Mesothelial cell of epicardium (in vitro differentiated cells): ENCODE measurements around the gene RASL11B. TPM values are rescaled to one million over a fixed set of nuclear protein-coding genes. Genes with fewer than 3 reads are reported as not detected.

Experiments used
- DNase-seq, 2 experiments: peaks; one replicate each; pipeline ENCODE4 v3.0.0; 2021; ENCODE audit warnings: low spot score in 2 of 2; ENCODE audit not compliant: unreplicated experiment in 2 of 2
- H3K27ac Mint-ChIP-seq: 2 replicates; pipeline ENCODE4 v1.8.0; 2021; ENCODE audit warnings: mixed read lengths
- H3K27me3 Mint-ChIP-seq: 2 replicates; pipeline ENCODE4 v1.8.0; 2021; ENCODE audit warnings: low read depth, mixed read lengths
- H3K36me3 Mint-ChIP-seq: 2 replicates; pipeline ENCODE4 v1.8.0; 2021; ENCODE audit warnings: mixed read lengths
- H3K4me1 Mint-ChIP-seq: 2 replicates; pipeline ENCODE4 v1.8.0; 2021; ENCODE audit warnings: mixed read lengths
- H3K4me3 Mint-ChIP-seq: 2 replicates; pipeline ENCODE4 v1.8.0; 2021; ENCODE audit warnings: mild to moderate bottlenecking, moderate library complexity, mixed read lengths
- H3K9me3 Mint-ChIP-seq: 2 replicates; pipeline ENCODE4 v1.8.0; 2021; ENCODE audit warnings: mixed read lengths
- total RNA-seq: library from RNA; stranded (reverse); gene quantifications from 3 replicates; pipeline ENCODE4 v1.2.1, GENCODE V29; 2021
- TF ChIP-seq, protein P1 (sequence below): fragments of 200-600 bp; sonication (generic); IDR thresholded peaks from one replicate; pipeline ENCODE4 v1.5.0; 2021; ENCODE audit warnings: antibody characterized with exemption; ENCODE audit not compliant: unreplicated experiment

The RASL11B gene
- total RNA-seq, 1 donor from 2014 or later = 26.1 TPM

DNA sequence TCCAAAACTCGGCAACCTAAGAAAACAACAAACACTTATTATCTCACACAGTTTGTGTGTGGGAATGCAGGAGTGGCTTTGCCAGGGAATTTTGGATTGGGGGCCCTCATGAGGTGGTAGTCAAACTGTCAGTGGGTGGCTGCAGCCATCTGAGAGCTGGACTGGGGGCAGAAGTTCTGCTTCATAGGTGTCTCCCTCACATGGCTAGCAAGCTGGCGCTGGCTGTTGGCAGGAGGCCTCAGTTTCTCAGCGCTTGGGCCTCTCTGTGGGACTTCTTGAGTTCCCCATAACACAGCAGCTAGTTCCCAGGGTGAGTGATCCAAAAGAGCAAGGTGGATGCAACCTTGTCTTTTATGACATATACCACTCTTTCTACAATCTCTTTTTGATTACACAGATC, 26.0 kb upstream of the RASL11B start:
- DNase-seq = no peak
- H3K4me3 Mint-ChIP-seq = no peak overlapping the region
- H3K9me3 Mint-ChIP-seq = no peaks in the 10 kb centered on the region
- no peaks in the 10 kb centered on the region for H3K27me3 Mint-ChIP-seq
- no peaks in the 10 kb centered on the region for H3K36me3 Mint-ChIP-seq
- H3K27ac Mint-ChIP-seq = no peak overlapping the region
- peaks cover 41% of the 10 kb centered on the region for H3K4me1 Mint-ChIP-seq
- TF ChIP-seq, protein P1, sequence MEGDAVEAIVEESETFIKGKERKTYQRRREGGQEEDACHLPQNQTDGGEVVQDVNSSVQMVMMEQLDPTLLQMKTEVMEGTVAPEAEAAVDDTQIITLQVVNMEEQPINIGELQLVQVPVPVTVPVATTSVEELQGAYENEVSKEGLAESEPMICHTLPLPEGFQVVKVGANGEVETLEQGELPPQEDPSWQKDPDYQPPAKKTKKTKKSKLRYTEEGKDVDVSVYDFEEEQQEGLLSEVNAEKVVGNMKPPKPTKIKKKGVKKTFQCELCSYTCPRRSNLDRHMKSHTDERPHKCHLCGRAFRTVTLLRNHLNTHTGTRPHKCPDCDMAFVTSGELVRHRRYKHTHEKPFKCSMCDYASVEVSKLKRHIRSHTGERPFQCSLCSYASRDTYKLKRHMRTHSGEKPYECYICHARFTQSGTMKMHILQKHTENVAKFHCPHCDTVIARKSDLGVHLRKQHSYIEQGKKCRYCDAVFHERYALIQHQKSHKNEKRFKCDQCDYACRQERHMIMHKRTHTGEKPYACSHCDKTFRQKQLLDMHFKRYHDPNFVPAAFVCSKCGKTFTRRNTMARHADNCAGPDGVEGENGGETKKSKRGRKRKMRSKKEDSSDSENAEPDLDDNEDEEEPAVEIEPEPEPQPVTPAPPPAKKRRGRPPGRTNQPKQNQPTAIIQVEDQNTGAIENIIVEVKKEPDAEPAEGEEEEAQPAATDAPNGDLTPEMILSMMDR = no peak

DNA sequence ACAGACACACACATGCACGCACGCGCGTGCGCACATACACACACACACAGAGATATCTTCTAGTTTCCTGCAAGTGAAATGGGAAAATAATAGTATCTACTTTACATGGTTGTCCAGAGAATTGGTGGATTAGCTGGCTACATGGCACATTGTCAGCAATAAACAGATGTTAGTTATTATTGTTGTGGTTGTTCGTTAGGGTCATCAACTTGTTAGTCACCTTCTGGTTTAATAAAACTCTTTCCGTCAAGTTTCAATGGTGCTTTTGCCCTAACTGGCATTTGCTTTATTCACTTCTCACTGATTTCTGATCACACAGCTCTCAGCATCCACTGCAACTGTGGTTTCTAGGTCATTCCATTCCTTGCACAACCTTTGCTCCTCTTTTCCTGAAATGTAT, 25.4 kb upstream of the RASL11B start:
- TF ChIP-seq, protein P1 = no peak
- Mint-ChIP-seq H3K4me3 (no peak overlapping the region), H3K36me3 (no peaks in the 10 kb centered on the region), H3K4me1 (peaks cover 46% of the 10 kb centered on the region), H3K9me3 (no peaks in the 10 kb centered on the region), H3K27ac (no peak overlapping the region), H3K27me3 (no peaks in the 10 kb centered on the region)
- DNase-seq = no peak

DNA sequence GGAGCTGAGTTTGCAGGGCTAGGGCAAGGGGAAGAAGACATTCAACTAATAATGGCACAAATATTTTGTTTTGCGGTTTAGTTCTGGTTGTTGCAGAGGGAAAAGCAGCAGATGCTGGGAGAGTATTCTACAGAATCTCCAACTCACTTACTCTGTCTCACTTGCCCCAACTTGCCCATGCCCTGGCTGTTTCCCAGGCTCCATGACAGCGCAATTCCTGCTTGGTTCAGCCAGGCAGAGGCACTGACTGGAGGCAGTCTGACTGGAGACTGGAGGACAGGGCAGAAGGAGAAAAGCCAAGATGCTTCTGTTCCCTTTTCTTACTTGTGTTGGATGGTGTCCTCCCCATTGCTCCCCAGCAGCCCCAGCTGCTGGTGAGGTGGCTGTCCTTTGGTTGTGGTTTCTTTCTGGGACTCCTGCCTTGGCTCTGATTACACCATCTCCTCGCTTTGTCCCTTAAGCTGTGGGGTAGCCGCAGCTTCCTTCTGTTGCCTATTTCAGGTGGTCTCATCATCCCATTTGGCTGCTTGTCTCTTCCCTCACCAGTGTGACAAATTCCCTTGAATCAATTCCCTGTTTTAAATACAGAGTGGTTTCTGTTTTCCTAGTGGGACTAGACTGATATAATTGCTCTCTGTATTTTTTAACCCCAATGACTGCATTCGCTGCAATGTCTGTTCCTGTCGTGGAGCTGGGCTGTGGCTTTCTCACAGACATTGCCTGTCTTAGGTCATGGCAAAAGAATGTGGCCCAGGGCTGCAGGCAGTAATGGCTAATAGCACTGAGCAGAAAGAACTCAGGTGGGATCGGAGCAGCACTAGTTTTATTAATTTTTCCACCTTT, 24.2 kb upstream of the RASL11B start:
- H3K36me3 Mint-ChIP-seq = no peaks in the 10 kb centered on the region
- H3K4me1 Mint-ChIP-seq = peaks cover 59% of the 10 kb centered on the region
- peak overlapping the region; percentile 93 for H3K27ac Mint-ChIP-seq
- TF ChIP-seq, protein P1 = no peak
- no peak overlapping the region for H3K4me3 Mint-ChIP-seq
- H3K9me3 Mint-ChIP-seq = no peaks in the 10 kb centered on the region
- no peaks in the 10 kb centered on the region for H3K27me3 Mint-ChIP-seq
- DNase-seq = no peak

DNA sequence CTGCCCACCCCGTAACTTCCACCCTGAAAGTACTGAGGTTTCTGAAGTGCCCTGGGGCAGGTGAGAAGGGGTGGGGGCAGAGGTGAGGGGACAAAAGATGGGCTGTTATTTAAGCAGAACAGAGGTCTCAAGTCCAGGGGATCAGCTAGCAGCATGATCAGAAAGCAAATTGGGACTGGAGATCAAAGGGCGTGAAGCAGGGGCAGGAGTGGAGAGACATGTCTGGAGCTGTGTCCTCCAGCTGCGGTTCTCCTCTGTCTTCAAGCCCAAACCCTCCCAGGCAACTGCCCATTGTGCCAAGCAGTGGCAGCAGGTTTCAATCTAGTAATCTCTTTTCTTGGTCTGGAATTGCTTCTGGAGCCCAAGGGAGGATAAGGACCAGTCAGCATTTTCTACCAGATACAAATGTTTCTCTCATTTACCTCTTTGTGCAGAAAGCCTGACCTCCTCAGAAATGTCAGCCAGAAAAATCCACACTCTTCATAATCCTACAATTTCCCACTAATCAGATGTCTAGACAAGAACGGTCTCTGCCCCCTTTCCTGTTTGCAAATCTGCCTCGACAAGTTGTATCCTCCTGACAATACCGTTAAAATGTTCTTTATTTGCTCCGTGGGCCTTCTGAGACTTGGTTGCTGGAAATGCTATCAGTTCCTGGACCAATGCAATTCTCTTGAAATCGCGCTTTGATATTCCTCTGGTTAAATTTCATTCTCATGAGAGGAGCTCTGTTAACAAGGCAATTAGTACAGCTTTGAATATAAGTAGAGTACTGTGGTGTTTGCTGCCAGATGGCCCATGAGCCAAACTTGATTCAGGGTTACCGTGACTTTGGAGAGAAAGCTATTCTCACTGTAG, 23.2 kb upstream of the RASL11B start:
- Mint-ChIP-seq H3K4me3 (no peak overlapping the region), H3K4me1 (peaks cover 66% of the 10 kb centered on the region), H3K27ac (peak overlapping the region; percentile 93), H3K27me3 (no peaks in the 10 kb centered on the region), H3K36me3 (no peaks in the 10 kb centered on the region), H3K9me3 (no peaks in the 10 kb centered on the region)
- DNase-seq = no peak
- TF ChIP-seq, protein P1 = no peak

DNA sequence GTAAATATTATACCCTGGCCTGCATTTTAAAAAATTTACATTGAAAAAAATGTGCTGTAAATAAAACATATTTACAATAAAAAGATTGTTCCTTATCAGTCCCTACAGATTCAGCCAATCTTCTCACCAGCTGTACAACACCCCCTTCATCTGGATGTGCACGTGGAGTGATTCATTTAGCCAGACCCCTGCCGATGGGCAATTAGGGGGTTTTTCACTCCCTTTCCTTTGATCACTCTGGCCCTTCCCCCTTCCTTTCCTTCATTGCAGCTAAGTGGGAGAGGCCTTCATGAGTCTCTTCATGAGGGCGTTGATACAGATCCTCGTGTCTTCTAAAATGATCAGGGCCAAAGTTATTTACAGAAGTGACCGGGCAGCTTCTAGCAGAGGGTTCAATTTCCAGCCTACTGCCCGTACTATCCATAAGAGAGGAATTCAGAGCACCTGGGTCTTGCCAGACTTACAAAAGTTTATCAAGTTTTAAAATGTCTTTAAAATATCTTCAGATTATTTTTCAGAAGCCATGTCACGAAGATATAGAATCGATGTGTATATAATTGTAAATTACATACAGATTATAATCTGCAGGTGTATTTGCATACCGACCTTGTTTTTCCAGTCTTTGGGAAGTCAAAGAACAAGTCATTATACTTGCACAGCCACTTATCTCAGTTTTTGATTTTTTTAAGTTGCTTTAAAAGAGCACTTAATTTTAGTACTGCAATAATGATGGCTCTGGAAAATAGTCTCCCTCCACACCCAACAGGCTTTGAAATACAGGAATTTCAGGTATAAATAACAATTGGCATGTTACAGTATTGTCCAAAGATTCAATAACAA, 21.4 kb upstream of the RASL11B start:
- no peaks in the 10 kb centered on the region for H3K9me3 Mint-ChIP-seq
- TF ChIP-seq, protein P1 = no peak
- no peak for DNase-seq
- H3K4me1 Mint-ChIP-seq = peaks cover 66% of the 10 kb centered on the region
- H3K4me3 Mint-ChIP-seq = no peak overlapping the region
- no peaks in the 10 kb centered on the region for H3K36me3 Mint-ChIP-seq
- H3K27me3 Mint-ChIP-seq = no peaks in the 10 kb centered on the region
- H3K27ac Mint-ChIP-seq = peak overlapping the region; percentile 85
